ENCODE measurements around the gene ENDOU. TPM values are rescaled to one million over a fixed set of nuclear protein-coding genes. Genes with fewer than 3 reads are reported as not detected.

Gene ENDOU
- total RNA-seq, 1 experiment from 2014 or later: 0.43 TPM

DNA sequence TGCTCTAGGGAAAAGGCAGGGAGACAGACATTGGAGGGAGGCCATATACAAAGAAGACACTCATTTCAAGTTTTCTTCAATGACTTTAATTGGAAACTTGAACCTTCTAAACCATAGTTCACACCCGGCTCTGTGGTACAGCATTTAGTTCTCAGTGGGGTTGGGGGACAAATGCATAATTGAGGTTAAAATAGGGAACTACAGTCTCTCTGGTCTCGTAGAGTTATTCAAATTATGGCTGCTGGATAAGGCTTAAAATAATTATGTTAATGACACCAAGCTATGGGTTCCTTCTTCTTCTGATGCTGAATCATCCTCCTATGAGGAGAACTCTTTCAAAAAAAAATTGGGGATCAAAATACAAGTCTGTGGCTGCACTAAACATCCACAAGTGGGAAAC, 15.6 kb downstream of the ENDOU start:
- BruUV-seq (replicated peaks): no TSS peak
- intact Hi-C loops (cut with micrococcal nuclease; ENCODE audit: unreplicated experiment): no loop called here
- TF ChIP-seq, protein P1, sequence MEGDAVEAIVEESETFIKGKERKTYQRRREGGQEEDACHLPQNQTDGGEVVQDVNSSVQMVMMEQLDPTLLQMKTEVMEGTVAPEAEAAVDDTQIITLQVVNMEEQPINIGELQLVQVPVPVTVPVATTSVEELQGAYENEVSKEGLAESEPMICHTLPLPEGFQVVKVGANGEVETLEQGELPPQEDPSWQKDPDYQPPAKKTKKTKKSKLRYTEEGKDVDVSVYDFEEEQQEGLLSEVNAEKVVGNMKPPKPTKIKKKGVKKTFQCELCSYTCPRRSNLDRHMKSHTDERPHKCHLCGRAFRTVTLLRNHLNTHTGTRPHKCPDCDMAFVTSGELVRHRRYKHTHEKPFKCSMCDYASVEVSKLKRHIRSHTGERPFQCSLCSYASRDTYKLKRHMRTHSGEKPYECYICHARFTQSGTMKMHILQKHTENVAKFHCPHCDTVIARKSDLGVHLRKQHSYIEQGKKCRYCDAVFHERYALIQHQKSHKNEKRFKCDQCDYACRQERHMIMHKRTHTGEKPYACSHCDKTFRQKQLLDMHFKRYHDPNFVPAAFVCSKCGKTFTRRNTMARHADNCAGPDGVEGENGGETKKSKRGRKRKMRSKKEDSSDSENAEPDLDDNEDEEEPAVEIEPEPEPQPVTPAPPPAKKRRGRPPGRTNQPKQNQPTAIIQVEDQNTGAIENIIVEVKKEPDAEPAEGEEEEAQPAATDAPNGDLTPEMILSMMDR (IDR thresholded peaks at IDR 0.05; ENCODE audit: insufficient read depth in 1 of 2, low read depth in 1 of 2, low read length in 1 of 2, severe bottlenecking in 1 of 2, unreplicated experiment in 1 of 2): no peak
- DNase-seq: no peak
- Mint-ChIP-seq H3K4me1 (ENCODE audit: low read depth, unreplicated experiment) (peaks cover 5% of the 10 kb centered on the region), H3K27me3 (ENCODE audit: insufficient read depth, unreplicated experiment) (no peaks in the 10 kb centered on the region), H3K9me3 (ENCODE audit: unreplicated experiment) (no peaks in the 10 kb centered on the region), H3K36me3 (ENCODE audit: insufficient read depth, unreplicated experiment) (peaks cover 10% of the 10 kb centered on the region), H3K27ac (ENCODE audit: unreplicated experiment) (no peak overlapping the region), H3K4me3 (ENCODE audit: unreplicated experiment) (no peak overlapping the region)
- Histone ChIP-seq H3K36me3 (ENCODE audit: control insufficient read depth, insufficient read depth, low read length) (no peaks in the 10 kb centered on the region), H3K9me3 (no peaks in the 10 kb centered on the region; the same call in 1 of the 2 replicates), H3K4me1 (peaks cover 7% of the 10 kb centered on the region; the same call in 1 of the 2 replicates), H3K27me3 (replicated peaks; ENCODE audit: control insufficient read depth, insufficient read depth, low read length) (no peaks in the 10 kb centered on the region), H3K4me3 (ENCODE audit: low read depth, low read length) (no peak overlapping the region)
- POLR2A ChIA-PET: no interaction called here
- CTCF ChIA-PET: interaction anchor here (1.9 kb wide), 1 partner anchor 34 kb away, joined by 7 read pairs; no protein-coding TSS in a partner anchor

DNA sequence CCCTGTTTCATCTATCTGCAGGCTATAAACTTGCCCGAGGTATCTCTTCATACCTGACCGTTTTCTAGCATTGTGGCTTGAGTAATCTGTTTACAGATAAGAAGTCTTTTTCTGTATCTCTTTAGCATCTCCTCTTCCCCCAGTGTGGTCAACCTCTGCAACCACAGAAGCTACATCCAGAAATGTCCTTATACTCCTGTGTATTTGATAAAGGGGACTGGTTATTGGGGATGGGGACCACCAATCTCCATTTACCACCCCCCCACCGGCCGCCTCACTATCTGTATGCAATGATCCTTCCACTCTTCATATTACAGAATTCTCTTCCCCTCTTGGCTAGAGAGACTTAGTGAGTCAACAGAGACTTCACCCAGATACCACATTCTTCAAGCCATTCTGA, 16.1 kb downstream of the ENDOU start:
- ChIA-PET CTCF (interaction anchor here (1.9 kb wide), 1 partner anchor 35 kb away, joined by 7 read pairs; no protein-coding TSS in a partner anchor), POLR2A (no interaction called here)
- intact Hi-C loops (cut with micrococcal nuclease; ENCODE audit: unreplicated experiment): no loop called here

DNA sequence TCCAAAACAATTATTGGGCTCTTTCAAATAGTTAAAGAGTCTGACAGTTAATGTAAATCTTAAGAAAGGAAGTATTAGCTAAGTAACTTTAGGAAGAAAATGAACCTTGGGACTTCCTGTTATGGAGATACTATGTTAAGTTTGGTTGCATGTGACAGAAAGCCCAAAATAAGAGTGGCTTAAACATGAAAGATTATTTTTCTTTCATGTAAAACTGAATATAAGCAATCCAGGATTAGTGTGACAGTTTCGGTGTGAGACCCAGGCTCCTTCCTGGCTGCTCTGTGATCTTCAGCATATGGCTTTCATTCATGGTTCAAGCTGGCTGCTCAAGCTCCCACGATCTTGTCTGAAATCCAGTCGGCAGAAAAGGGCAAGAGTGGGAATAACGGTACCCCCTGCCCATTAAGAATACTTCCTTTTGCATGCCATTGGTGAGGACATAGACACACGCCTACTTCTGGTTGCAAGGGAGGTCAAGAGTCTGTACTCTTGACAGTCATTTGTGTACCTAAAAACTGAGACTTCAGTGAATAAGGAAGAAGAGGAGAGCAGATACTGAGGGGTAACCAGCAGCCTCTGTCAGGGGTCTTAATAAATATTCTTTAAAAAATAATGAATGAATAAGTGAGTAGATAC, 17.3 kb downstream of the ENDOU start:
- Histone ChIP-seq H3K4me3 (ENCODE audit: low read depth, low read length) (no peak overlapping the region), H3K36me3 (ENCODE audit: control insufficient read depth, insufficient read depth, low read length) (no peaks in the 10 kb centered on the region), H3K9me3 (no peaks in the 10 kb centered on the region; the same call in 1 of the 2 replicates), H3K27me3 (replicated peaks; ENCODE audit: control insufficient read depth, insufficient read depth, low read length) (no peaks in the 10 kb centered on the region), H3K4me1 (peaks cover 7% of the 10 kb centered on the region; the same call in 1 of the 2 replicates)
- H3K4me3 Mint-ChIP-seq (ENCODE audit: unreplicated experiment): no peak overlapping the region
- ChIA-PET CTCF (interaction anchor here (0.7 to 1.0 kb wide), 2 partner anchors 130 to 192 kb away, joined by 3 read pairs; no protein-coding TSS in a partner anchor), POLR2A (no interaction called here)
- peaks cover 16% of the 10 kb centered on the region for H3K36me3 Mint-ChIP-seq (ENCODE audit: insufficient read depth, unreplicated experiment)
- H3K27ac Mint-ChIP-seq (ENCODE audit: unreplicated experiment): no peak overlapping the region
- intact Hi-C loops (cut with micrococcal nuclease; ENCODE audit: unreplicated experiment): no loop called here
- no peaks in the 10 kb centered on the region for H3K9me3 Mint-ChIP-seq (ENCODE audit: unreplicated experiment)
- TF ChIP-seq, protein P1 (IDR thresholded peaks at IDR 0.05; ENCODE audit: insufficient read depth in 1 of 2, low read depth in 1 of 2, low read length in 1 of 2, severe bottlenecking in 1 of 2, unreplicated experiment in 1 of 2): no peak
- peaks cover 17% of the 10 kb centered on the region for H3K4me1 Mint-ChIP-seq (ENCODE audit: low read depth, unreplicated experiment)
- no peak for DNase-seq
- no TSS peak for BruUV-seq (replicated peaks)
- no peaks in the 10 kb centered on the region for H3K27me3 Mint-ChIP-seq (ENCODE audit: insufficient read depth, unreplicated experiment)

More for the DNA sequence above, 16.1 kb downstream of the ENDOU start:
- Mint-ChIP-seq H3K4me1 (ENCODE audit: low read depth, unreplicated experiment) (peaks cover 6% of the 10 kb centered on the region), H3K4me3 (ENCODE audit: unreplicated experiment) (no peak overlapping the region), H3K27me3 (ENCODE audit: insufficient read depth, unreplicated experiment) (no peaks in the 10 kb centered on the region), H3K27ac (ENCODE audit: unreplicated experiment) (no peak overlapping the region), H3K9me3 (ENCODE audit: unreplicated experiment) (no peaks in the 10 kb centered on the region), H3K36me3 (ENCODE audit: insufficient read depth, unreplicated experiment) (peaks cover 10% of the 10 kb centered on the region)
- no peak overlapping the region for H3K4me3 ChIP-seq (ENCODE audit: low read depth, low read length)
- H3K9me3 ChIP-seq: no peaks in the 10 kb centered on the region; the same call in 1 of the 2 replicates
- H3K36me3 ChIP-seq (ENCODE audit: control insufficient read depth, insufficient read depth, low read length): no peaks in the 10 kb centered on the region
- DNase-seq: no peak
- H3K27me3 ChIP-seq (replicated peaks; ENCODE audit: control insufficient read depth, insufficient read depth, low read length): no peaks in the 10 kb centered on the region
- H3K4me1 ChIP-seq: peaks cover 7% of the 10 kb centered on the region; the same call in 1 of the 2 replicates
- no TSS peak for BruUV-seq (replicated peaks)
- TF ChIP-seq, protein P1 (IDR thresholded peaks at IDR 0.05; ENCODE audit: insufficient read depth in 1 of 2, low read depth in 1 of 2, low read length in 1 of 2, severe bottlenecking in 1 of 2, unreplicated experiment in 1 of 2): no peak
